NK-92 (cell line): ENCODE measurements around the gene FAM81A.

ENCODE experiments used
- DNase-seq: peaks from one replicate; lab custom pipeline; 2025; ENCODE audit not compliant: unreplicated experiment; lab: John Stamatoyannopoulos, UW

The FAM81A gene

DNA sequence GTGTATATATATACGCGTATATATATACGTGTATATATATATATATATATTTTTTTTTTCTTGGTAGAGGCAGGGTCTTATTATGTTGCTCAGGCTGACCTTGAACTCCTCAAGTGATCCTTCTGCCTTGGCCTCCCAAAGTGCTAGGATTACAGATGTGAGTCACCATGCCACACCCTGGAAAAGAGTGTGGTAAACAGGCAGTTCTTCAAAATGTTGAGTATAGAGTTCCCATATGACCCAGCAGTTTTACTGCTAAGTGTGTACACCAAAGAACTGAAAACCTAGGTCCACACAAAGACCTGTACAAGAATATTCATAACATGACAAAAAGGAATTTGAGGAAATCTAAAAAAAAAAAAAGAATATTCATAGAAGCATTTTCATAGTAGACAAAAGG lies 101.8 kb downstream of the FAM81A start:
- DNase-seq, result no peak

DNA sequence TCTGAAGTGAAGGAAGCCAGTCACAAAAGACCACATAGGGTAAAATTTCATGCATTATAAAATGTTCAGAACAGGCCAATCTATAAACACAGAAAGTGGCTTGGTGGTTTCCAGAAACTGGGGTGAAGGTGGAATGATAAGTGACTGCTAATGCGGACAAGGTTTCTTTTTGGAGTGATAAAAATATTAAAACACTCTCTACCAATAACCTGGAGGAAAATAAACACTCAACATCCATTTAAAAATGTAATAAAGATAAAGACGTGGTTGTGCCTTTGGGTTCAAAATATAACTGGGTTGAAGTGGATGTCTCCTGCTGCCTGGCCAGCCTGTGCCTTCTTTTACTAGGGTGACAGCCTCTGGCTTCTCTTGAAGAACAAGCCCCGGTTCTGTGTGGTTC lies 102.7 kb downstream of the FAM81A start:
- no peak for DNase-seq

DNA sequence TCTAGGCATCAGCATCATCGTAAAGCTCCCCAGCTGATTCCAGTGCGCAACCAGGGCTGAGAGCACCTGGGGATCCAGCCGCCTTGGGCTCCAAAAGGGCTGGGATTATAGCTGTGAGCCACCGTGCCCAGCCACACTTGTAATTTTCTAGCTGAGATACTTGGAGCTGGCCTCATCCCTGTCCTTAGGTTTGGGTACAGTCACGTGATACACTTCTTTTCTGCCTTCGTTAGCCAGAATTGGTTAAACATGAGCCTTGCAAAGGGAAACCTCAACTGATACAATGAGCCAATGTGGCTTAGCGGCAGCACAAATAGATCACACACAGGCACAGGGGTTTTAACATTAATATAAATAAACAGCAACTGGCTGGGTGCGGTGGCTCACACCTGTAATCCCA lies 103.8 kb downstream of the FAM81A start:
- no peak for DNase-seq

DNA sequence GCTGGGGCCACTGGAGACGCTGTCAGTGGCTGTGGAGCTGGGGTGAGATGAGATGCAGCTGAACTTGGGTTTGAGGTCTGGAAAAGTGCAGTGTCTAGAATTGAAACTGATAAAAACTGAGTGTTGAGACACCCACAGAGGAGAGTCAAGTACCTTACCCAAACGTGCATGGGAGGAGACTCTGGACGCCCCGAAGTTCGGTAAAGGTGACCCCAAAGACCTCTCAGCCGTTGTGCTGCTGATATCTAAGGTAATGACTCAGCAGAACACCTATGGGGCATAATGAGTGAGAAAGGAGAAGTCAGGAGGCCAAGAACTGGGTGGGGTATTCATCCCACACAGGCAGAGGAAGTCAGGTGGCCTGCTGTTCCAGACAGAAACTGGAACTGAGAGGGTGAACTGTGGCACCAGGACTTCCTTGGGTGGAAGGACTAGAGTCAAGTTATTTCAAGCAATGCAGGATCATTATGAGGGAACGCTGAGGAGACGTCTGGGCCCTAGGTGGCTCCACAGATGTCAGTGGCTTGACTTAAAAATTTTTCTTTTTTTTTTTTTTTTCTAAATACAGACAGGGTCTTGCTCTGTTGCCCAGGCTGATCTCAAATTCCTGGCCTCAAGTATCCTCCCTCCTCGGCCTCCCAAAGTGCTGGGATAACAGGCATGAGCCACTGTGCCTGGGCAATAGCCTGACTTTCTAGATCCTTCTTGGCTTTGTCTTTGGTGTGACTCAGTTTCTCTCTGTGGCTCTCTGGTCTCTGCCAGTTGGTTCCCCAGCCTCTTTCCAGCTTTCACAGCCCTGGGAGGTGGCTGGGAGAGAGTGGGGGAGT lies 105.9 kb downstream of the FAM81A start:
- no peak for DNase-seq

DNA sequence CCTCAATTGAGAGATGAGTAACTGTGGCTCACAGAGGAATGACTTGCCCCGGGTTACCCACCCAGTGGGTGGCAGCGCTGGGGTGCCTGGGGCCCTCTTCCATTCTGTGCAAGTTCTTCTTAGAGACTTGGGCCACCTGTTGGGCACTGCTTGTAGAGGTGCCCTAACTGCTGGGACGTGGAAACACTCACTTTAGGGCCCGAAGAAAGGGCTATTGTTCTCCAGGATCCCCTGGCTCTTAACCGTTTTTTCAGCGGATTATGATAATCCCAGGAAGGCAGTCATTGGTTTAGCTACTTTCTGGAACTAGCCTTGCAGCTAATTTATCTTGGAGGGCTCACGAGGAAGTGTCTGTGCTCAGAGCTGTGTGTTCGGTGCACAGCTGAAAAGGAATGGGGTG lies 107.6 kb downstream of the FAM81A start:
- DNase-seq, result no peak

DNA sequence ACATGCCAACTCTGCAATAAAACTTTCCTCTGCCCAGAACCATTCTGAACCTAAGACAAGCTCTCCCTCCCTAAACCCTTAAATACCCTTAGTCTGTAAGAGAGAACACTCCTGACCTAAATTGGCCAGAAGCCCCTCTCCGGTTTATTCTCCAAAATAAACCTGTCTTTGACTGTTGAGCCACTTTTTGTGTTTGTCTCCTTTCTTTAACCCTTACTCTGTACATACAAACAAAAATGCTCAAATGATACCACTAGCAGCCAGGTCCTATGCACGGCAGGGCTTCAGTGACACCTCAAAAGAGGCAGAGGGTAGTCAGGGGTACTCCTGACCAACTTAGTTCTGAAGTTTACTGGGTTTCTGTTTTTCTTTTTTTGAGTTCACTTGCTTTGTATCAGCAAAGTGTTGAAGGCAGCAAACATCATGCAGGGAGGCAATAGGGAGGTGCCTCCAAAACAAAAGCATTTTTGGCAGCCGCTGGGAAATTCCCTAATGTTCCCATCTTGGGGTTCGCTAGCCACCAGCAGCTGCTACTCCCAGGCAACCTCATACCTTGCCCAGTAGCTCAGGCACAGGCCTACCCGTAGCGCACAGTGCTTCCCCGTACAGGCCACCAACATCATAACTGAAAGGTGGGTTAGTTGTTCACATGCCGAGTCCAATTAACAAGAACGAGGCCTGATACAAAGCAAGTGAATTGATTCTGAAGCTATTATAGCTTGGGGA lies 110.7 kb downstream of the FAM81A start:
- no peak for DNase-seq

DNA sequence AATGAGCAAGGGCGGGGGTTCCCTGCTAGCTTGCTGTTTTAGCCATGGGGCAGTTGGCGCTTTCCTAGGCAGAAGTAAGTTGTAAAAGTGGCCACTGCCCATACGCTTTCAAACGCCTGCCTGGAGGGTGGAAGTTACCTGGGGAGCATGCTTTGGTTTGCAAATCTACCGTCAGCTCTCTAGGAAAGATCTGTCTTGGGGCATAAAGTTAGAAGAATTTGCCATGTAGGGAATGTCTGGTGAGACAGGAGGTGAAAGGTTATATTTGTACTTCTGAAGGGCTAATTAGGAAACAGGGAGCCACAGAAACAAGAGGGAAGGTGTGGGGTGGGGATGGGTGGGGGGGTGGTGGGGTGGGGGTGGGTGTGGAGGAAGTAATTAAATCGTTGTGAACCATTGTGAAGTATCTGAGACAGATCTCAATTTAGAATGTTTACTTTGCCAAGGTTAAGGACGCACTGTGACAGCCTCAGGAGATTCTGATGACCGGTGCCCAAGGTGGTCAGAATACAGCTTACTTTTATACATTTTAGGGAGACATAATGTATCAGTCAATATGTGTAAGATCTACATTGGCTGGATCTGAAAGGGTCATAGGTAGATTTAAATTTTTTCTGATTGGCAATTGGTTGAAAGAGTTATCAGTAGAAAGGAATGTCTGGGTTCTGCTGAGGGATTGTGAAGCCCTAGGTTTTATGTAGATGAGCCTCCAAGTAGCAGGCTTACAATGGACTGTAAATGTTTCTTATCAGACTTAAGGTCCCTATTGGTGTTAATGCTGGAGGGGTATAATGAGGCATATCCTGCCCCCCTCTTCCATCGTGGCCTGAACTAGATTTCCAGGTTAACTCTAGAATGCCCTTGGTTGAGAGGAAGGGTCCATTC lies 111.6 kb downstream of the FAM81A start:
- no peak for DNase-seq

DNA sequence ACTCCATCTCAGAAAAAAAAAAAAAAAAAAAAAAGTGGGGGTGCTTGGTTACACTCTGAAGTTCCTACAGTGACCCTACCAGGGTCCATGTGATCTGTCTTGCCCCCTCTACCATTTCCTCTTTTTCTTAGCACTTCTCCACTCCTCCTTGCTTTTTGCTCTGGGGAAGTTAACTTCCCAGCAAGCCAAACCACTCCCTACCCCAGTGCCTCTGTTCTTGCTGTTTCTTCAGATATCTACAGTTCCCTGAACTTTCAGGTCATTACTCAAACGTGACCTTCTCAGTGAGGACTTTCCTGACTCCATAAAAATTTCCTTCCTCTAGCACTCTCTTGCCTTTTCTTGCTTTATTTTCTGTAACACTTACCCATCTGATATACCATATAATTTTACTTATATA lies 112.5 kb downstream of the FAM81A start:
- no peak for DNase-seq

DNA sequence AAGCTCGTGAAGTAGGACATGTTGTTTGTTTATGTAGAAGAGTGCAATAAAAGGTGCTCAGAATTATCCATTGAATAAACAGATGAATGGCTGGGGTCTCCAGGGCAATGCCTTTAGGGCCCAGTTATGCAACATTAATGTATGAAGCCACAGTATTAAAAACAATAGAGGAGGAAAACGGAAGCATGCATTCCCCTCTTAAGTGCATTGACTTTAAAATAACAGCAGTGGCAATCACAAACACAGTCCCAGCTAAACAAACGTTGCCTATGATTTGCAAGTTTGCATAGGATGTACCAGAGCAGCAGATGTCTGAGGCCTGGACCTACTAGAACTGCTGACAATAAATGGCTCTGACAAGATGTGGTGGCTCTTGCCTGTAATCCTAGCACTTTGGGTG lies 113.0 kb downstream of the FAM81A start:
- DNase-seq, result no peak

DNA sequence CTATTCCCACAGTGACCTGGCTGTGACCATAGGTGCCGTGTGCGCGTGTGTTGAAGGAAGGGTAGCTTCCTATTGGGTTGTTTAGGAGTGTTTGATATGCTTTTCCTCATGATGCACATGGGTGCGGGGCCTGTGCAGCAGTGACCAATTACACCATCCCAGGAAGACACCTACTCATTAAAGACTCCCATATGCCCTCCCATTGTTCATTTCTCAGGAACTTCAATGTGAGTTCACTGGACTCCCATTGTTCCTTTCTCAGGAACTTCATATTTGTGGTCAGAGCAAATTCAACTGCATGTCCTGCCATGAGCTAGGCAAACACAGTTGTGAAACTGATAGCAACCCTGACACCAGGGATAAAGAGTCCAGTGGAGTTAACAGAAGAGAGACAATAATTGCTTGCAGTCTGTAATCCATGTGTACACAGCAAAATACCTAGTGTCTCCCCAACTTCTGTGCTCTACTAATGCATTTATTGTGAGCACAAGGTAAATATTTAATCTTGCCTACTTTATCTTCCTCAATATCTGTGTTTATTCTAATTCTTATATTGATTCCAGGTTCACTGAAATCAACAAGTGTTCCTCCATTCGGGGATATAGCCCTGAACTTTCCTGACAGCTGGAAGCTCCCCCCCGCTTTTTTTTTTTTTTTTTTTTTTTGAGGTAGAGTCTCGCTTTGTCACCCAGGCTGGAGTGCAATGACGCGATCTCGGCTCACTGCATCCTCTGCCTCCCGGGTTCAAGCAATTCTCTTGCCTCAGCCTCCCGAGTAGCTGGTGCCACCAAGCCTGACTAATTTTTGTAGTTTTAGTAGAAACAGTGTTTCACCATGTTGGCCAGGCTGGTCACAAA lies 116.1 kb downstream of the FAM81A start:
- DNase-seq, result no peak

DNA sequence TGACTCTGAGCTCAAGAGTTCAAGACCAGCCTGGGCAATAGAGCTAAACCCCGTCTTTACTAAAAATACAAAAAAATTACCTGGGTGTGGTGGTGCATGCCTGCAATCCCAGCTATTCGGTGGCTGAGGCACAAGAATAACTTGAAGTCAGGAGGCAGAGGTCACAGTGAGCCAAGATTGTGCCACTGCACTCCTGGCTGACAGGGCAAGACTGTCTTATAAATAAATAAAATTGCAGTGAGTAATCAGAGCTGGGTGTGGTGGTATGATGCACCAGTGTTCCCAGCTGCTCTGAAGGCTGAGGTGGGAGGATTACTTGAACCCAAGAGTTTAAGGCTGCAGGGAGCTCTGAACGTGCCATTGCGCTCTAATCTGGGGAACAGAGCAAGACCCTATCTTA lies 117.7 kb downstream of the FAM81A start:
- DNase-seq, result no peak

DNA sequence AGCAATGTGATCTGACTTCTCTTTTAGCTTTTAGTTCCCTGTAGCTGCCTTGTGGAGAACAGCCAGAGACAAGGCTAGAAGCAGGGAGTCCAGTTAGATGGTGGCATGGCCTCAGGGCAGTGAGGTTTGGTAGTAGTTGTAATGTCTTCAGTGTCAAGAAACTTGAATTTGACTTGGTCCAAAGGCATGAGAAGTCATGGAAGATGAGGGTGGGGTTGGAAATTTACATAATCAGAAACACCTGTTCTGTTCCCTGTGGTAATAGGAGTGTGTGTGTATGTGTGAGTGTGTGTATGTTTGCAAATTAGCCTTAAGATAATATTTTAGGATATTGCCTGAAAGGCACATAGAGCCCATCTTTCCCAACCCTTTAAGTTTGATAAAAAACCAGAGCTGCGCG lies 118.4 kb downstream of the FAM81A start:
- DNase-seq, result no peak

DNA sequence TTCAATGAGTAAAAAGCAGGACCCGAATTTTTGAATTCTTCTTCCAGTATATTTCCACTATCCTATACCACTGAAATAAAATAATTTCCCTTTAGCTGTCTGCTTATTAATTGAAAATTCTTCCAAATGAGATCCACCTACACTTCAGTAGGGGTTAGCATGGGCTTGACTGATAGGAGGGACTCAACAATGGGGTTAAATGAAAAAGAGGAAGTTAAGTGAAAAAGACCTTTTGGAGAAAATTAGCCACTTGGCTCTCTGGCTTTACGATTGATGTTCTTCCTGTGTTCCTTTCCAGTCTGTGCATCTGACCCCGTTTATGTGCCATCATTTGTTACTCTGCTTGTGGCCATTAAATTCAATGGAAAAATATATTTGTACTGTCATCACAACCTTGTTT lies 119.6 kb downstream of the FAM81A start:
- no peak for DNase-seq

DNA sequence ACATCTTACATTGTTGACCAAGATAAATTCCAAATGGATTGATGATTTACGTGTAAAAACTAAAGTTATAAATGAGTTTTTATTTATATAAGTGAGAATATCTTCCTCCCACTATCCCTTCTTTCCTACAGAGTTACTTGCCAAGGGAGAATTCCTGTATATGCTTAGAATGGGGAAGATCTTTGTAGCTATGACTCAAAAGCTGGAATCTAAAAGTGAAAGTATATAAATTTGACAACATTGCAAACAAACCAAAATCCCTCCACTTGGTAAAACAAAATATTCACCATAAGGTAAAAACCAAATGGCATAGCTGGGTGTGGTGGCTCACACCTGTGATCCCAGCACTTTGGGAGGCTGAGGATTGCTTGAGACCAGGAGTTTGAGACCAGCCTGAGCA lies 120.9 kb downstream of the FAM81A start:
- no peak for DNase-seq

DNA sequence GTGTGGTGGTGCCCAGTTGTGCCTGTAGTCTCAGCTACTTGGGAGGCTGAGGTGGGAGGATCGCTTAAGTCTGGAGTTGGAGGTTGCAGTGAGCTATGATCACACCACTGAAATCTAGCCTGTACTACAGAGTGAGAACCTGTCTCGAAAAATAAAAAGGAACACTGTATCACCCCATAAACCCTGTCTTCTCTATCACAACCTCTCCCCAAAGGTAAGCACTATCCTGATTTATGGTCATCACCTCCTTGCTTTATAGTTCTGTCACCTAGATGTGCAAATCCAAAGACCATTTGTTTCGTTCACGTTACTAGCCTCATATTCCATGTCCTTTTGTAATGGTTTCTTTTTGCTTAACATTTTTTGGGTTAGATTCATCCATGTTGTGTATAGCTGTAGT lies 123.6 kb downstream of the FAM81A start:
- no peak for DNase-seq

DNA sequence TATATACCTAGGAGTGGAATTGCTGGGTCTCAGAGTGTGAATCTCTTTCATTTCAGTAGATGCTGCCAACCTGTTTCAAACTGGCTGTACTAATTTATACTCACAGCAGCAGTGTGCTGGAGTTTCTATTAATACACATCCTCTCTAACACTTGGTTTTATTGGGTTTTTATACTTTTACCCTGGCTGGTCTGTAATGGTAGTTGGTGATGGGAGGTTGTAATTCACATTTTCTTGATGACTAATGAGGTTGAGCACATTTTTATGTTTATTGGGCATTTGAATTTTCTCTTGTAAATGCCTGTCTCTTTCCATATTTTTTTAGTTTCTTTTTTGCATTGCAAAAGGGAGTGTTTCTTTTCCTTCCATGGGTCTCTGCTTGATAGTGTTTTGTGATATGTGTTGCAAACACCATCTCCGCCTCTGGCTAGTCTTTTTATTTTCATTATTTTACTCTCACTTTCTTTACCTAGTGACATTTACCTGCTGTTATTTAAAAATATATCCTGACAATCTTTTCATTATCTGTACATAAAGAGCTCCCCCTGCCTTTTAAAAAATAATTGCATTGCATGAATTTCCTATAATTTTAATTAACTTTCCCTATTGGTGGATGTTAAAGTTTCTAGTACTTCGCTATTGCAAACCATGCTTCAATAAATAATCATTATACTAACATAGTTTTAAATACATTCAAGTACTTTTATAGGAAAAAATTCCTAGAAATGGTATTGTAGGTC lies 124.6 kb downstream of the FAM81A start:
- DNase-seq, result no peak

DNA sequence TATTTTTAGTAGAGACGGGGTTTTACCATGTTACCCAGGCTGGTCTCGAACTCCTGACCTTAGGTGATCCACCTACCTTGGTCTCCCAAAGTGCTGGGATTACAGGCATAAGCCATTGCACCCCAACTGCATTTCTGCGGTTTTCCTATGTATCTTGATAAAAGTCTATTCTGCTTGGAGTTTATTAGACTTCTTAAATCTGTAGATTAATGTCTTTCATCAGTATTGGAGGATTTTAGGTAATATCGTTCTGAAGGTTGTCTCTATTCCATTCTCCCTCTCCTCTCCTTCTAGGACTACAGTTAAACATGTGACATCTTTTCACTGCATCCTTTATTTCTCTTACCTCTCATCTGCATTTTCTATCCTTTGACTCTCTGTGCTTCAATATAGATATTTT lies 127.3 kb downstream of the FAM81A start:
- no peak for DNase-seq

DNA sequence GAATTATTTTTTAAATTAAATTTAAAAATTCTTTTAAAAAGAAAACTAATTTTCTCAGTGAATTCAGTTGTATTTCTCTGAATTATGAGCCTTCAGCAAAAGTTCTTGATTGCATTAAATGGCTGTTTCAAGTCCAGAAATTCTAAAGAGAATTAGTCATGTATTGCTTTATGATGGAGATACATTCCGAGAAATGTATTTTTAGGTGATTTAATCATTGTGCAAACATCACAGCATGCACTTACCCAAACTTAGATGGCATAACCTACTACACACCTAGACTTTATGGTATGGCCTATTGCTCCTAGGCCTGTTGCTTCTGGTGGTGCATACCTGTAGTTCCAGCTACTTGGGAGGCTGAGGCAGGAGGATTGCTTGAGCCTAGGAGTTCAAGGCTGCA lies 129.3 kb downstream of the FAM81A start:
- no peak for DNase-seq

DNA sequence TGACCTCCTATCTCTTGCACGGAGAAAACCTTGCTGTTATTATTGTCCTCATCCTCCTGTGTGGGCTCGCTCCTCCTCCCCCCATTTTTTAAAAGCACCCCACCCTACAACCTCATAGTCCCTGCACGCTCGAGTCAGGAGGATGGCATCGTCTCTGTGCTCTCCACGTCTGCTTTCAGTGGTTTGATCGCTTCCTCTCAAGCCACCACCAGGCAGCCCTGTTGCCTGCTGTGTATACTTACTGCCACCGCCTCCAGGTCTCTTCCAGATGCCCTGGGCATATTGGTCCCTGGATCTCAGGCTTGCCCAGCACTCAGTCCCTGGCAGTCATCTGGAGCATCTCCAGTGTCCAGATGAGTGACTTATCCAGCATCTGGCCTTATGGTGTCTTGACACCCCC lies 131.5 kb downstream of the FAM81A start:
- DNase-seq, result no peak

DNA sequence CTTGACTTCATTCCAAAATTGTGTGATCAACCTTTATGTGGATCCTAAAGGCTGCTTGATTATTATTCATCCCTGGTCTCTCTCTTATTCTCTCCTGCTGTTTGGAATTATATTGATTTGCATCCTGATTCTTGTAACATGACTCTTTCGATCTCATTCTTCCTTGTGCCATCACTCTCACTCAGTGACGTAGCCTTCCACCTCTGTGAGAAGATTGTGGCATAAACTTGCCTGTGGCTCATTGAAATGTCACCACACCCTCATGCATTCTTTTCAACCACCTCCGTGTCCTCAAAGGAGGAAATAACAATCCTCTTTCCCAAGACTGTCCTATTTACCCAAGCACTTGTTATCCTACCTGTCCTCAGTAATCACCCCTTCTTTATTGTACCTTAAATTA lies 132.3 kb downstream of the FAM81A start:
- DNase-seq, result no peak
